Limb (tissue), 2 donors: ENCODE data around the gene SPEN.

Source experiments
- DNase-seq, 2 donors: peaks; one replicate each; pipeline ENCODE4 v3.0.0-alpha.2; 2016; ENCODE audit errors: extremely low spot score in 2 of 2

The SPEN gene

DNA sequence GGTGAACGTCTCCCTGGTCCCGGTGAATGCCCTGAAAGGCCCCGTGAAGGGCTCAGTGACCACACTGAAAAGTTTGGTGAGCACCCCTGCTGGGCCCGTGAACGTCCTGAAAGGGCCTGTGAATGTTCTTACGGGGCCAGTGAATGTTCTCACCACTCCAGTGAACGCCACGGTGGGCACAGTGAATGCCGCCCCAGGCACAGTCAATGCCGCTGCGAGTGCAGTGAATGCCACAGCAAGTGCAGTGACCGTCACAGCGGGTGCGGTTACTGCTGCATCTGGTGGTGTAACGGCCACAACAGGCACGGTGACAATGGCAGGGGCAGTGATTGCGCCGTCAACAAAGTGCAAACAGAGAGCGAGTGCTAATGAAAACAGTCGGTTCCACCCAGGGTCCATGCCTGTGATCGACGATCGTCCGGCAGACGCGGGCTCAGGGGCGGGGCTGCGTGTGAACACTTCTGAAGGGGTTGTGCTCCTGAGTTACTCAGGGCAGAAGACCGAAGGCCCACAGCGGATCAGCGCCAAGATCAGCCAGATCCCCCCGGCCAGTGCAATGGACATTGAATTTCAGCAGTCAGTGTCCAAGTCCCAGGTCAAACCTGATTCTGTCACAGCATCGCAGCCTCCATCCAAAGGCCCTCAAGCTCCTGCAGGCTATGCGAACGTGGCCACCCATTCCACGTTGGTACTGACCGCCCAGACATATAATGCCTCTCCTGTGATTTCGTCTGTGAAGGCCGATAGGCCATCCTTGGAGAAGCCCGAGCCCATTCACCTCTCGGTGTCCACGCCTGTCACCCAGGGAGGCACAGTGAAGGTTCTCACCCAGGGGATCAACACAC is 86.9 kb downstream of the SPEN start:
- DNase-seq, result no peak

DNA sequence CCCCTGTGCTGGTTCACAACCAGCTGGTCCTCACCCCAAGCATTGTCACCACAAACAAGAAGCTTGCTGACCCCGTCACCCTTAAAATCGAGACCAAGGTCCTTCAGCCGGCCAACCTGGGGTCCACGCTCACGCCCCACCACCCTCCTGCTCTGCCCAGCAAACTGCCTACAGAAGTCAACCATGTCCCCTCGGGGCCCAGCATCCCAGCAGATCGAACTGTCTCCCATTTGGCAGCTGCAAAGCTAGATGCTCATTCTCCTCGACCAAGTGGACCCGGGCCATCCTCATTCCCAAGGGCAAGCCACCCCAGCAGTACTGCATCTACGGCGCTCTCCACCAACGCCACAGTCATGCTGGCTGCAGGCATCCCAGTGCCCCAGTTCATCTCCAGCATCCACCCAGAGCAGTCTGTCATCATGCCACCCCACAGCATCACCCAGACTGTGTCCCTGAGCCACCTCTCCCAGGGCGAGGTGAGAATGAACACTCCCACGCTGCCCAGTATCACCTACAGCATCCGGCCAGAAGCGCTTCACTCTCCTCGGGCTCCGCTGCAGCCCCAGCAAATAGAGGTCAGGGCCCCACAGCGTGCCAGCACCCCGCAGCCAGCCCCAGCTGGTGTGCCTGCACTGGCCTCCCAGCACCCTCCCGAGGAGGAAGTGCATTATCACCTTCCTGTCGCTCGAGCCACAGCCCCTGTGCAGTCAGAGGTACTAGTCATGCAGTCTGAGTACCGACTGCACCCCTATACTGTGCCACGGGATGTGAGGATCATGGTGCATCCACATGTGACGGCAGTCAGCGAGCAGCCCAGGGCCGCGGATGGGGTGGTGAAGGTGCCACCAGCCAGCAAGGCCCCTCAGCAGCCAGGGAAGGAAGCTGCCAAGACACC is 87.8 kb downstream of the SPEN start:
- no peak for DNase-seq

DNA sequence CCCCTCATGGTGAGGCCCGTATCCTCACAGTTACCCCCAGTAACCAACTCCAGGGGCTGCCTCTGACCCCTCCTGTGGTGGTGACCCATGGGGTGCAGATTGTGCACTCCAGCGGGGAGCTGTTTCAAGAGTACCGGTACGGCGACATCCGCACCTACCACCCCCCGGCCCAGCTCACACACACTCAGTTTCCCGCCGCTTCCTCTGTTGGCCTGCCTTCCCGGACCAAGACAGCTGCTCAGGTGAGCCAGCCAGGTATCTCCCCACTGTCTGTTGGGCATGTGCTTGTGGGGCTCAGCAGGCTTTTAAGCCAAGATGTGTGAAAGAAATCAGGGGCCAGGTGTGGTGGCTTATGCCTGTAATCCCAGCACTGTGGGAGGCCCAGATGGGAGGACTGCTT is 88.5 kb downstream of the SPEN start:
- peak in 1 of 2 donors; percentile 27 for DNase-seq

DNA sequence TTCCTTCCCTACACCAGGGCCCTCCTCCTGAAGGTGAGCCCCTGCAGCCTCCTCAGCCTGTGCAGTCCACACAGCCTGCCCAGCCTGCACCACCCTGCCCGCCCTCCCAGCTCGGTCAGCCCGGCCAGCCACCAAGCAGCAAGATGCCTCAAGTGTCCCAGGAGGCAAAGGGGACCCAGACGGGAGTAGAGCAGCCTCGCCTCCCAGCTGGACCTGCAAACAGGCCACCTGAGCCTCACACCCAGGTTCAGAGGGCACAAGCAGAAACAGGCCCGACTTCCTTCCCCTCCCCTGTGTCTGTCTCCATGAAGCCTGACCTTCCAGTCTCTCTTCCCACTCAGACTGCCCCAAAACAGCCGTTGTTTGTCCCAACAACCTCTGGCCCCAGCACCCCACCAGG is 89.6 kb downstream of the SPEN start:
- DNase-seq, result peak in 1 of 2 donors; percentile 22

DNA sequence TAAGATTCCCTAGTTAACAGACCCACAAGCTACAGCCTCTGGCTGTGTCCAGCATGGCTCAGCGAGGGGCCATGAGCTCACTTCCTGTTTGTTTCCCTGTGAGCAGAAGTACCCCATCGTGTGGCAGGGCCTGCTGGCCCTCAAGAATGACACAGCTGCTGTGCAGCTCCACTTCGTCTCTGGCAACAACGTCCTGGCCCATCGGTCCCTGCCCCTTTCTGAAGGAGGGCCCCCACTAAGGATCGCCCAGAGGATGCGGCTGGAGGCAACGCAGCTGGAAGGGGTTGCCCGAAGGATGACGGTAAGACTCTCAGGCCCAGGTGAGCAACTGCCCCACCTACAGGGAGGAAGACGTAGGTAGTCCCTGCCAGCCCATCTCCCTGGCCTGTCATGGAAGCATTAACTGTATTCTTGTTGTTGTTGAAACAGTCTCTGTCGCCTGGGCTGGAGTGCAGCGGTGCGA is 90.2 kb downstream of the SPEN start:
- peak in 1 of 2 donors; percentile 23 for DNase-seq

DNA sequence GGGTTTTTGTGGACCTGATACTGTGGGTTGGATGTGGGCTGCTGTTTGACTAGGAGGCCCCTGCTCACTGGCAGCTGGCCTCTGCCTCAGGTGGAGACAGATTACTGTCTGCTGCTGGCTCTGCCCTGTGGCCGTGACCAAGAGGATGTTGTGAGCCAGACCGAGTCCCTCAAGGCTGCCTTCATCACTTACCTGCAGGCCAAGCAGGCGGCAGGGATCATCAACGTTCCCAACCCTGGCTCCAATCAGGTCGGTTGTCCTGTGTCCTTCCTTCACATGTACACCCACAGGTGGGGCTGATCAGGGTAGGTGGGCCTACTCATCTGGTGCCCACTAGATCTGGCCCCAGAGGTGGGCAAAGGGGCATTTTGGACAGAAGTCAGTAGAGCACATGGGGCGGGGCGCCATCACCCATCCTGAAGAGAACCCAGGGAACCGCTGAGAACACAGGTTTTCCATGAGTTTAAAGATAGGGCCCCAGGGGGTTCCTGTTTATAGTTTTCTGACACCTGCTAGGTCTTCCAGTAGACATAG is 91.2 kb downstream of the SPEN start:
- no peak for DNase-seq

DNA sequence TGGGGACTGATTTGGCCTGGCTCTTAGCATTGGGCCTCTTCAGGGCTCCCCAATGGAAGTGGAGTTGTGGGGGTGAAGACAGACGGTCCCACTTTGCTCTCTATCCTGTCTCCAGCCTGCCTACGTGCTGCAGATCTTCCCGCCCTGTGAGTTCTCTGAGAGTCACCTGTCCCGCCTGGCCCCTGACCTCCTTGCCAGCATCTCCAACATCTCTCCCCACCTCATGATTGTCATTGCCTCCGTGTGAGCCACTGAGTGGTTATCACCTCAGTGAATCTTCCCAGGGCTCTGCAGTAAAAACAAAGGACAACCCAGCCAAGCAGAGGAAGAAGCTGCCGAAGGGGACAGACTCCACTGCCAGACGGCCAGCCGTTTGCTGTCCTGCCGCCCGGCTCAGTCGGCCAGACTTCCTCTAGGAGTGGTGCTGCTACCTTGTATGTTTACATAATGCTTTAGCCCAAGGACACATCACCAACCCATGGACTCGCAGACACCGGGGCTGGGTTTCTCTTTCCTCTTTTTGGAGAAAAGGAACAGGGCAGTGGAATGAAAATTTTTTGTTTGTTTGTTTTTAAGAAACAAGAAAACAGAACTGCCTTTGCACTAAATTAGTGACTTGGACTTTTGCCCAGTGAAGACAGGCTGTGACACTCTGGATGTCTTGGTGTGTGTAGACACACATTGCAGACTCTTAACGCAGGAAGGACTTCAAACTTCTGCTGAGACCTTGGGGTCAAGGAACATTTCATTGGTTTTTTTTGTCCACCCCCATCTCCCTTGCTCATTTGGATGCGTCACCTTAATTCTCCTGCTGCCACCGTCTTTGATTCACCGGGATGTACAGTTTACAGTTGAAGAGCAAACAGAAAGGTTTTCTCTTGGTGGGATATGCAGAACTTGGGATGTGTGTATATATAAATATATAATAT is 91.9 kb downstream of the SPEN start:
- DNase-seq, result no peak

DNA sequence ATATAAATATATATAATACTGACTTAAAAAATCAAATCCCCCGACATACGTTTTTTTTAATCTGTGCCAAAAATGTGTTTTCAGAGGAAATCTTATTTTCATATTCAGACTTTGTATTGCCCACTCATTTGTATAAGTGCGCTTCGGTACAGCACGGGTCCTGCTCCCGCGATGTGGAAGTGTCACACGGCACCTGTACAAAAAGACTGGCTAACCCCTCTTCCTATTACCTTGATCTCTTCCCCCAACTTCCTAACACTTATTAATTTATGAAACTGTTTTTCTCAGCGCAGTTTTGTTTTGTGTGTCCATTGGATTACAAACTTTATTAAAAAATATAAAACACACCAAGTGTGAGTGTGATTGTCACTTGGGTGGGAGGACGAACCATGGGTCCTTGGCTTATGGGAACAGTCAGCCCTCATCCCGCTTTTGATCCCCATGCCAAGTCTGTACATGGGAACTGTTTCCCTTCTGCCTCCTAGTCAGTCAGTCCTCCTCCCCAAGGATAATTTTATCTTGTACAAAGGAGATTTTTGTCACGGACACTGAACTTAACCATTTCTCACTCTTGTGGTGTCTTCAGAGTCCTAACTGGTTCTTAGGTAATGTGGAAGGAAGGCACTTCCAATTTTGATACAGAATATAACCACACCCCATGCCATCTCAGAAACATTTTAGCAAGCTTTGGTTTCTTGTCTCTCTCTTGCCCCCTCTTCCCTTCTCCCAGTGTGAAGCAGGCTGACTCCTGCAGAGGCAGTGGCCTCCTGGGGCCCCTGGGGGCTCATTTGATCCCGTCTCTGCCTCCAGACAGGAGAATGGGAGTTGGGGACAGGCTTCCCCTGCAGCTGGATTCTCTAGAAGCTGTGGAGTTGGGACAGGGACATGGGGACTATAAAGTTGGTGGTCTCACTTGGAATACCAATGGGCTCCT is 92.9 kb downstream of the SPEN start:
- DNase-seq, result no peak

DNA sequence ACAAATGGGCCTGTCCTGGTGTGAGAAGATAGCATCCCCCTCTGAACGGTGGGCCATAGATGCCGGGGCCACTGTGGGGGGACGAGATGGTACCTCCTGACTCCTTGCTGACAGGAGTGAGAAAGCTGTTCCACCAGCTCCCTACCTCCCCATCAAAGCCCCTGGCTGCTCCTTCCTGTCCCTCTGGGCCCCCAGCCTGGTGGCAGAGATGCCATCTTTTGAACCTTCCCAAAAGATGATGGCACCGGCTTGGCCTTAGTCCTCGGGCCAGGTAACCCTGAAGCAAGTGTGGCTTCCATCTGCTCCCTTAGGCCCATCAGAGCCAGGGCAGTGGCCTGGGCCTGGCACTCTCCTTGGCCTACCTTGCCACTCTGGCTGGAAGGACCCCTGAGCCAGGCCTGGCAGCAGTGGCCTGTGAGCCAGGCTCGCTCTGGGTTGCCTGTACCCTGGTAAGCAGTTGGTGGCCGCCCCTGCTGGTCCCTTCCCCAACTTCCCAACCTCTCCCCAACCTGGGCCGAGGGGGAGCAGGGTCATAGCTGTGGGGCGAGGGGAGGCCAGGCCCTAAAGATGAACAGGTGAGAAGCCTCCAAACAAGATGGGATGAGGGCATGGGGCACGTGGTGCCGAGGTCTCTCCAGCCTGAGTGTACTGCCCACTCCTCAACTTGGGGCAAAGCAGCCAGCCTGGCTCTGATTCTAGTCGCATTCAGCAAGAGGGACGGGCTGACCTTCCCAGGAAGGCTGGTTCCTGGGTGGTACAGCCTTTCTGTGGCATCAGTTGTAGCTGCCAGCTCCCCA is 93.7 kb downstream of the SPEN start:
- peak in 1 of 2 donors; percentile 21 for DNase-seq

DNA sequence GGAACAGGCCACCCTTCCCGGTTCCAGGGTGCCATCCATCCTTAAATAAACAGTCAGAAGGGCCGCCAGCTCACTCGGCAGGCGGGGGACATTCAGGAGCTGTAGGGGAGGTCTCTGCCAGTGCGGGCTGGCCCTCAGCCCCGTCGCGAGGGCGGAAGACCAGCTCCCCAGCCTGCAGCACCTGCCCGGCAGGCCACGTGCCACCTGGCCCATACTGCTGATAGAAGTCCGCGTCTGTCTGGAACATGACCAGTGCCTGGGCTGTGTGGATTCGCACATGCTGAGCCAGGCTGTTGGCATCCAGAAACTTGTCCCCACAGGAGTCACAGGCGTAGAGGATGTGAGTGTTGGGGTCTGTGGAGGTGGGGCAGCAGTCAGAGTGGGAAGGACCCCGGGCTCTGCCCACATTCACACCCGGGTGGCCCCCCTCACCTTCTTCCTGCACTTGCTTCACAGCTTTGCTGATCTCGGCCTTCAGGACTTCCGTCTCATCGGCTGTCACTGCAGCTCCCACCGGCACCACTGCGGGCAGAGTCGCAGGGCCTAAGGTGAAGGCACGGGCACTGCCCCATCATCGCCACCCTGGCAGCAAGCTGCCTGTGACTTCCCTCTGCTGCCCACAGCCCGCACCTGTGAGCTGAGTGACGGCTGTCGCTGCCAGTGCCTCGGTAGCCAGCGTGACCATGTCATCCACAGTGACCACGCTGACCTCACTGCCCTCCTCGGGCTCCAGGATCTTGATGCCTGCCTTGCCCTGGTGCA is 94.6 kb downstream of the SPEN start:
- DNase-seq, result peak in 1 of 2 donors; percentile 24

DNA sequence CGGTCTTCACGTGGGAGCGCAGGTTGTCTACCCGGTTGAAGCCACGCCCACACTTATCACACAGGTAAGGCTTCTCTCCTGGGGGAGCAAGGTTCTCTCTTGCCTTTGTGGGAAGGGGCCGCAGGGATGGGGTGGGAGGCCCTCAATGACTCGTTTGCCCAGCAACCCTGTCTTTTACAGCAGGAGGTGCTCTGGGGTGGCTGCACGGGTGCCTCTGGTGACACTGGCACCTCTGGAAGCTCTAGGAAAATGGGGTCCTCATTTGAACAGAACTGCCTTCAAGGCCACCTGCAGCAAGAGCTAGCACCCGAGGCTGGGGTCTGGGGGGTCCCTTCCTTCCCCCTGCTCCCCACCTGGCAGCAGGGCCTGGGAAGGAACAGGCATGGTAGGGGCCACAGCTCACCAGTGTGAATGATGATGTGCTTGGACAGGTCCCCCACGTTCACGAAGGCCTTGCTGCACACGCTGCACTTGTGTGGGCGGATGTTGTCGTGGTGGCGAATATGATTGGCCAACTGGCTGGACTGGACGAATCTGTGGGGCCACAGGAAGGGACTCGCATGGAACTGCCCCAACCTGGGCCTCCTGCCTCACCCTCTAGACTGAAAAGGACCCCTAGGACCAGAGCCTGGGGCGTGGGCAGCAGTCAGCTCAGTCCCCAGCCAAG is 95.3 kb downstream of the SPEN start:
- no peak for DNase-seq

DNA sequence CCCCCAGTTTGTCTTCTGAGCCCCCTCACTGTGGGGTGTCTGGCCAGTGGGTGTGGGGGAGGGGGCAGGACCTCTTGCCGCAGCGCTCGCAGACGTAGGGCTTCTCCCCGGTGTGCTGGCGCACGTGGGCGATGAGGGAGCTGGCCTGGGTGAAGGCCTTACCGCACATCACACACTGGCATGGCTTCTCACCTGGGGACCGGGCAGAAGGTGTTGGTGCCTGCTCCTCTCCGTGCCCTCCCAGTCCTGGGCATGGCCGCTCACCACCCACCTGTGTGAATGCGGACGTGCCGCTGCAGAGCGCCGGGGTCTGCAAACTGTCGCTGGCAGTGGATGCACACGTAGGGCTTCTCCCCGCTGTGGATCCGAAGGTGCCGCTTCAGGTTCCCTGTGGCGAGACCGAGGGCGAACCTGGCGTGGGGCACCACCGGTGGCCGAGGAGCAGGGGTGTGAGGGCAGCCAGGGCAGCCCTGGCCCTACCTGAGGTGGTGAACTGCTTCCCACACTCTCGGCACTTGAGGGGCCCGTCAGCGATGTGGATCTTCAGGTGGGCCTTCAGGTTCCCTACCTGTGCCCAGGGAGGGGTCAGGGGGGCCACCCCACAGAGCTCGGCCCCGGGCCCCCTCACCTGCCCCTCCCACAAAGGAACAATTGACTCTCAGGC is 96.0 kb downstream of the SPEN start:
- DNase-seq, result no peak

DNA sequence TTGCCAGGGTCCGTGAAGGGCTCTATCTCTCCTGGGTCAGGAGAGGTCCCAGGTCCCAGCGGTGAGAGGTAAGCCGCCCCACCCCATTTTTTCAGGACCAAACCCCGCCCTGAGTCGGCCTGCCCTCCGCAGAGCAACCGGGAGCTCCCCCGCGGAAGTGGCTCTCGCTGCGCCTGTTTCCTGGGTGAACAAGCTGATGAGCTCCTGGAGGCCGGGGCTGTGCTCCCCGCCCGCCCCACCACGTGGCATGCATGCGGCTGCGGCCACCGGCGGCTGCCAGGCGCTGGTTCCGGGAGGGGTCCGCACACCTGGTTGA is 96.4 kb downstream of the SPEN start:
- peak in 1 of 2 donors; percentile 24 for DNase-seq

DNA sequence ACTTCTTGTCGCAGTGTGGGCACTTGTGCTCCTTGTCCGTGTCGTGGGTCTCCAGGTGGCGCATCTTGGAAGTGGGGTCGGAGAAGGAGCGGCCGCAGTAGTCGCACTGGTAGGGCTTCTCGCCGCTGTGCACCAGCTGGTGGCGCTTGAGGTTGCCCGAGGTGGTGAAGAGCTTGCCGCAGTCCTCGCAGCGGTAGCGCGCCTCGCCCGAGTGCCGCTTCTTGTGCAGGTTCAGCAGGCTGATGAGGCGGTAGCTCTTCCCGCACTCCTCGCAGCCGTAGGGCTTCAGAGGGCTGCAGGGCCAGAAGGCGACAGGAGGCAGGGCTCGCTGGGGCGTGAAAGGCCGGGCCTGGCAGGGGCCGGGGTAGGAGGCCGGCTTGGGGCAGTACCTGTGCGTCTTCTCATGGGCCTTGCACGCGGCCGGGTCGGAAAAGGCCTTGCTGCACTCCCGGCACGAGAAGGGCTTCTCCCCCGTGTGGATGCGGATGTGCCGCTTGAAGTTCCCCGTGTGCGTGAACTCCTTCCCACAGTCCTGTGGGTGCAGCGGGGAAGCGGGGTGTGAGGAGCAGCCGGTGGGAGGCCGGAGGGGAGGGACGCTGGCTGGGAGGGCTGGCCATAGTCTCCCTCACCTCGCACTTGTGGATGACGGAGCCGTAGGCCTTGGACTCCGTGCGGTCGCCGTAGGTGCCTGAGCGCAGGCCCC is 97.0 kb downstream of the SPEN start:
- DNase-seq, result no peak

DNA sequence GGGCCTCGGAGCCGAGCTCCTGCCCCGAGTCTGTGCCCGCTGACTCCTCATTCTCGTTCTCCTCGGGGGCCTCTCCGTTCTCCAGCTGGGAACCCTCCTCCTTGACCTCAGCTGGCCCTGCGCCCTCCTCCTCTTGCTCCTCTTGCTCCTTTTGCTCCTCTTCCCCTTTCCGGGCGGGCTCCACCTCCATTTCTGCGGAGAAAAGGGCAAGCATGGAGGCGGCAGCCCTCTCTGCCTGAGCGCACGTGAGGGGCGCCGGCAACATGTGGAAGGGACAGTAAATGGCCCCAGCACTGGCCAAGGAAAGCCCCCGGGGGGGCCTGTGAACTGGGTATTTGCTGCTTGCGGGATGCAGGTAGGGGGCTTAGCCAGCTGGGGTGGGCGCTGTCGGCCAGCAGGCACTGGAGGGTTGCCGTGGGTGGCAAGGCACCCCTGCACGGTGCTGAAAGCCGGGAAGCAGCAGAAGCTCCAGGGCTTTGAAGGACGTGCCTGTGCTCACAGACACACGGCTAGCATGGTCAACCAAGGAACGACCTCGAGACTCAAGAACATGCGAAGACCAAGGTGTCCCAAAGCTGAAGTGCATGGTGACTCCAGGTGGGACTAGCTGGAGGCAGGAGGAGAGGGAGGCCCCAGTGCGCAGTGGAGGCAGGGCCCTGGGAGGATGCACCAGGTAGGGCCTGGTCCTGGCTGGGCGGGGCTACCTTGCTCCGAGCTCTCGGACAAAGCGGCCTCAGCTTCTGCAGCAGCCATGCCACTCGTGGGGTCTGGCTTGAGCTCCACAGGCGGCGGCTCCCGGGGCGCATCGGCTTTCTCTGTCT is 97.7 kb downstream of the SPEN start:
- peak in 1 of 2 donors; percentile 30 for DNase-seq
